NCI-H524 treated with DMSO at 0.1 percent for 48 hours (cell line): Measurements from ENCODE around the gene DNM3.
"Not testable (repeated sequence)": the region's sequence is repeated elsewhere in the genome, so short reads cannot be mapped to it uniquely, and the experiment has no call there.

Experiments used
- DNase-seq: peaks from one replicate; lab custom pipeline; 2025; lab: John Stamatoyannopoulos, UW

DNM3 gene

GRCh38 chr1:172277989-172278388 is 436.7 kb downstream of the DNM3 start:
- no peak for DNase-seq

GRCh38 chr1:172278478-172278877 is 437.2 kb downstream of the DNM3 start:
- no peak for DNase-seq

GRCh38 chr1:172279939-172280636 is 438.8 kb downstream of the DNM3 start:
- DNase-seq, result no peak

GRCh38 chr1:172283766-172284165 is 442.5 kb downstream of the DNM3 start:
- DNase-seq, result no peak

- no peak for DNase-seq
Observed at GRCh38 chr1:172286629-172287076, 445.4 kb downstream of the DNM3 start.

- DNase-seq, result no peak
Observed at GRCh38 chr1:172287208-172287607, 445.9 kb downstream of the DNM3 start.

- no peak for DNase-seq
Observed at GRCh38 chr1:172288581-172288980, 447.3 kb downstream of the DNM3 start.

- DNase-seq, result no peak
Observed at GRCh38 chr1:172289448-172289847, 448.1 kb downstream of the DNM3 start.

- no peak for DNase-seq
Observed at GRCh38 chr1:172292840-172293239, 451.5 kb downstream of the DNM3 start.

- no peak for DNase-seq
Observed at GRCh38 chr1:172293429-172293828, 452.1 kb downstream of the DNM3 start.

GRCh38 chr1:172298141-172298540 is 456.8 kb downstream of the DNM3 start:
- DNase-seq, result no peak

GRCh38 chr1:172298911-172299310 is 457.6 kb downstream of the DNM3 start:
- DNase-seq, result no peak

- no peak for DNase-seq
Observed at GRCh38 chr1:172299515-172299914, 458.2 kb downstream of the DNM3 start.

- not testable (repeated sequence) for DNase-seq
Observed at GRCh38 chr1:172307508-172307907, 466.2 kb downstream of the DNM3 start.

GRCh38 chr1:172308142-172308541 is 466.8 kb downstream of the DNM3 start:
- no peak for DNase-seq

- DNase-seq, result no peak
Observed at GRCh38 chr1:172308577-172308976, 467.3 kb downstream of the DNM3 start.

- no peak for DNase-seq
Observed at GRCh38 chr1:172320733-172321132, 479.4 kb downstream of the DNM3 start.

GRCh38 chr1:172321451-172321850 is 480.2 kb downstream of the DNM3 start:
- no peak for DNase-seq

GRCh38 chr1:172322219-172323061 is 481.1 kb downstream of the DNM3 start:
- no peak for DNase-seq

GRCh38 chr1:172323686-172324085 is 482.4 kb downstream of the DNM3 start:
- no peak for DNase-seq

GRCh38 chr1:172324086-172324485 is 482.8 kb downstream of the DNM3 start:
- no peak for DNase-seq

- no peak for DNase-seq
Observed at GRCh38 chr1:172324761-172325160, 483.5 kb downstream of the DNM3 start.

- no peak for DNase-seq
Observed at GRCh38 chr1:172325531-172325930, 484.2 kb downstream of the DNM3 start.
